ENCODE results near the gene EPHA3. TPM values are rescaled to one million over a fixed set of nuclear protein-coding genes. Genes with fewer than 3 reads are reported as not detected.

EPHA3 gene
- total RNA-seq, 1 donor, result 10.9 TPM

DNA sequence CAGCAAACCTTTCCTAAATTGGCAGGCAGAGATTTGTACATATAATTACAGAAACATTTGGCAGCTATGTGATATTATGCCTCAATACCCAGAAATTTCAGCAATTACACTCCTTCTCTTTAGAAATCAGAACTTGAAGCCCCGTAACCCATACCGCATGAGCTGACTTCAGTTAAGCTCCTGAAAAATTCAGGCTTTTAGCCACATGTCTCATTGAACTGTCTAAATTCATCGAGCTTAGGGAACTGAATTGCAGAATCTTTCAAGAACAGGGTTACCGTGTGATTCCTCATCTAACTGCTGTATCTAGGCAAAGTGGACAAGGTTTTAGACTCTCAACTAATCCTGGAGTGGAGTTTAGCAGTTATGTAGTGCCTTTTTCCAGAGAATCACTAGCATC, 333.0 kb downstream of the EPHA3 start:
- Histone ChIP-seq H2AFZ (ENCODE audit: low read length) (no peak overlapping the region), H3K9me3 (ENCODE audit: low read depth, low read length) (no peaks in the 10 kb centered on the region), H3K27ac (ENCODE audit: low read depth, low read length) (no peak overlapping the region), H3K4me2 (ENCODE audit: insufficient read depth, low read length) (no peak overlapping the region), H3K4me3 (ENCODE audit: insufficient read depth, low read length) (no peak overlapping the region), H3K79me2 (ENCODE audit: insufficient read depth, low read length) (no peaks in the 10 kb centered on the region), H3K4me1 (ENCODE audit: insufficient read depth, low read length) (no peaks in the 10 kb centered on the region), H3K27me3 (ENCODE audit: insufficient read depth, low read length) (no peaks in the 10 kb centered on the region), H4K20me1 (ENCODE audit: insufficient read depth, low read length) (no peaks in the 10 kb centered on the region), H3K36me3 (ENCODE audit: insufficient read depth, low read length) (no peaks in the 10 kb centered on the region)
- DNase-seq (ENCODE audit: insufficient read length, low spot score, missing footprints), result no peak
- TF ChIP-seq, protein P1, sequence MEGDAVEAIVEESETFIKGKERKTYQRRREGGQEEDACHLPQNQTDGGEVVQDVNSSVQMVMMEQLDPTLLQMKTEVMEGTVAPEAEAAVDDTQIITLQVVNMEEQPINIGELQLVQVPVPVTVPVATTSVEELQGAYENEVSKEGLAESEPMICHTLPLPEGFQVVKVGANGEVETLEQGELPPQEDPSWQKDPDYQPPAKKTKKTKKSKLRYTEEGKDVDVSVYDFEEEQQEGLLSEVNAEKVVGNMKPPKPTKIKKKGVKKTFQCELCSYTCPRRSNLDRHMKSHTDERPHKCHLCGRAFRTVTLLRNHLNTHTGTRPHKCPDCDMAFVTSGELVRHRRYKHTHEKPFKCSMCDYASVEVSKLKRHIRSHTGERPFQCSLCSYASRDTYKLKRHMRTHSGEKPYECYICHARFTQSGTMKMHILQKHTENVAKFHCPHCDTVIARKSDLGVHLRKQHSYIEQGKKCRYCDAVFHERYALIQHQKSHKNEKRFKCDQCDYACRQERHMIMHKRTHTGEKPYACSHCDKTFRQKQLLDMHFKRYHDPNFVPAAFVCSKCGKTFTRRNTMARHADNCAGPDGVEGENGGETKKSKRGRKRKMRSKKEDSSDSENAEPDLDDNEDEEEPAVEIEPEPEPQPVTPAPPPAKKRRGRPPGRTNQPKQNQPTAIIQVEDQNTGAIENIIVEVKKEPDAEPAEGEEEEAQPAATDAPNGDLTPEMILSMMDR (IDR thresholded peaks at IDR 0.05; ENCODE audit: extremely low read depth, low read depth, low read length), result no peak

DNA sequence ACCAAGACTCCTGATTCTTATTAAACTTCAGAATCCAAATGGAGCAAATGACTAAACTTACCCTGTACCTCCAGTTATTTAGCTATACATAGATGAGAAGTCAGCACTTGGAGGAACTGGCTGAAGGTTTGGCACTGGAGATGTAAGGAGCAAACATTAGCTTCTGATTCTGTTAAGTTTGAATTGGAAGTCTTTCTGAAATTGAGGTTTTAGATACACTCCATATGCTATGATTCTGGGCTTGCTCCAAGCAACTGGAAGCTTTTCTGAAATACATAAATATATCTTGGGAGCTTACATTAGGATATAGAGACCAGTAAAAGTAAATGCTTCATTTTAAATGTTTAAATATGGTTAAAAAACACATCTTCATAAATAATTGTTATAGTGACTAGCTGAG, 333.7 kb downstream of the EPHA3 start:
- H3K4me2 ChIP-seq (ENCODE audit: insufficient read depth, low read length), result no peak overlapping the region
- DNase-seq (ENCODE audit: insufficient read length, low spot score, missing footprints), result no peak
- H3K4me1 ChIP-seq (ENCODE audit: insufficient read depth, low read length), result no peaks in the 10 kb centered on the region
- H3K9me3 ChIP-seq (ENCODE audit: low read depth, low read length), result no peaks in the 10 kb centered on the region
- TF ChIP-seq, protein P1 (IDR thresholded peaks at IDR 0.05; ENCODE audit: extremely low read depth, low read depth, low read length), result no peak
- no peaks in the 10 kb centered on the region for H3K27me3 ChIP-seq (ENCODE audit: insufficient read depth, low read length)
- H4K20me1 ChIP-seq (ENCODE audit: insufficient read depth, low read length), result no peaks in the 10 kb centered on the region
- no peaks in the 10 kb centered on the region for H3K79me2 ChIP-seq (ENCODE audit: insufficient read depth, low read length)
- no peak overlapping the region for H2AFZ ChIP-seq (ENCODE audit: low read length)
- no peaks in the 10 kb centered on the region for H3K36me3 ChIP-seq (ENCODE audit: insufficient read depth, low read length)
- H3K4me3 ChIP-seq (ENCODE audit: insufficient read depth, low read length), result no peak overlapping the region
- no peak overlapping the region for H3K27ac ChIP-seq (ENCODE audit: low read depth, low read length)

DNA sequence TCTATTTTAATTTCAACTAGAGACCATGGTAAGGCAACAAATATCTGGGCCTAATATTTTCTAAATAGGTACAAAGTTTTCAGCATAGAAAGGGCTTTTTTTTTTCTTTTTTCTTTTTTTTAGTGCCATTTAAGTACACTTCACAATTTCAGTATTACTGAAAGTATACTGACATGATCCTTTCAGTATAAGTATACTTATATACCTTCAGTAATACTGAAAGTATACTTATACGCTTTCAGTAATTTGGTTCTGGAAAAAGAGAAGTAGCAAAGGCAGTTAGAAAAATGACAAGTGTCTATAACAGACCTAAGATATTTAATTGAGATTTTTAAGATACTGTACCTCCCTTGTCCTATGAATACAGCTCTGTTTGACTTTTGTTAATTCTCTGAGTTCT, 339.2 kb downstream of the EPHA3 start:
- H3K4me2 ChIP-seq (ENCODE audit: insufficient read depth, low read length), result no peak overlapping the region
- H3K4me3 ChIP-seq (ENCODE audit: insufficient read depth, low read length), result no peak overlapping the region
- TF ChIP-seq, protein P1 (IDR thresholded peaks at IDR 0.05; ENCODE audit: extremely low read depth, low read depth, low read length), result no peak
- no peaks in the 10 kb centered on the region for H4K20me1 ChIP-seq (ENCODE audit: insufficient read depth, low read length)
- no peaks in the 10 kb centered on the region for H3K9me3 ChIP-seq (ENCODE audit: low read depth, low read length)
- no peak overlapping the region for H3K27ac ChIP-seq (ENCODE audit: low read depth, low read length)
- no peaks in the 10 kb centered on the region for H3K36me3 ChIP-seq (ENCODE audit: insufficient read depth, low read length)
- H3K79me2 ChIP-seq (ENCODE audit: insufficient read depth, low read length), result no peaks in the 10 kb centered on the region
- H2AFZ ChIP-seq (ENCODE audit: low read length), result no peak overlapping the region
- no peaks in the 10 kb centered on the region for H3K4me1 ChIP-seq (ENCODE audit: insufficient read depth, low read length)
- no peaks in the 10 kb centered on the region for H3K27me3 ChIP-seq (ENCODE audit: insufficient read depth, low read length)
- no peak for DNase-seq (ENCODE audit: insufficient read length, low spot score, missing footprints)

DNA sequence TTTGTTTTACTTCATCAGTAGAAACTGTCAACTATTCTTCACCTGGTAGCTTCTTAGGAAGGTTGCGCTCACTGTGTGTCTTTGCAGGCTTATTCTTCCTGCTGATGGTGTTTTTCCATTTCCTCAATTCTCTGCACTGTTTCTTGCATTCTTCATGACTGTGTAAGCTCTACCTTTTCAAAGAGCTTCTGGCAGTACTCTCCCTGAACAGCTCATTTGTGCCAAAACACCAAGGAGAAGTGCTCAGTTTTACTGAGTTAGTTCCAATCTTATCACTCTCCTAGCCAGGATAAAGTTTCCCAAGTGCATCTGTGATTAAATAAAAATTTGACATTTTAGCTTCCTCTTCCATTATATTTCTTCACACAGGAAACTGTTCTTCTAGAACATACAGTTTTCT, 339.8 kb downstream of the EPHA3 start:
- H3K27ac ChIP-seq (ENCODE audit: low read depth, low read length), result no peak overlapping the region
- H3K4me3 ChIP-seq (ENCODE audit: insufficient read depth, low read length), result no peak overlapping the region
- no peaks in the 10 kb centered on the region for H3K4me1 ChIP-seq (ENCODE audit: insufficient read depth, low read length)
- H3K4me2 ChIP-seq (ENCODE audit: insufficient read depth, low read length), result no peak overlapping the region
- no peaks in the 10 kb centered on the region for H3K79me2 ChIP-seq (ENCODE audit: insufficient read depth, low read length)
- TF ChIP-seq, protein P1 (IDR thresholded peaks at IDR 0.05; ENCODE audit: extremely low read depth, low read depth, low read length), result no peak
- H2AFZ ChIP-seq (ENCODE audit: low read length), result no peak overlapping the region
- H3K27me3 ChIP-seq (ENCODE audit: insufficient read depth, low read length), result no peaks in the 10 kb centered on the region
- H3K36me3 ChIP-seq (ENCODE audit: insufficient read depth, low read length), result no peaks in the 10 kb centered on the region
- H3K9me3 ChIP-seq (ENCODE audit: low read depth, low read length), result no peaks in the 10 kb centered on the region
- DNase-seq (ENCODE audit: insufficient read length, low spot score, missing footprints), result no peak
- H4K20me1 ChIP-seq (ENCODE audit: insufficient read depth, low read length), result no peaks in the 10 kb centered on the region

All from osteoblast (primary cell).